ENCODE data around the gene GREB1. TPM values are rescaled to one million over a fixed set of nuclear protein-coding genes. Genes with fewer than 3 reads are reported as not detected.

Gene GREB1
- total and polyA plus RNA-seq, 2 experiments from 2014 or later = 12.0 to 35.0 TPM

- no peak for TF ChIP-seq REST (IDR thresholded peaks at IDR 0.05; ENCODE audit: unreplicated experiment)
- no peak for TF ChIP-seq CREB1 (CRISPR knock-in tag; IDR thresholded peaks at IDR 0.05; ENCODE audit: low read depth)
- no peak for TF ChIP-seq STAT1 (IDR thresholded peaks at IDR 0.05; ENCODE audit: unreplicated experiment)
Observed at GRCh38 chr2:11618708-11619062, 84.8 kb downstream of the GREB1 start (continued).

GRCh38 chr2:11621410-11621809 lies 87.6 kb downstream of the GREB1 start:
- H3K4me3 Mint-ChIP-seq = no peak overlapping the region
- H3K4me1 ChIP-seq (ENCODE audit: insufficient read depth) = no peaks in the 10 kb centered on the region
- H3K9me2 ChIP-seq (ENCODE audit: insufficient read depth) = no peaks in the 10 kb centered on the region
- H3K4me3 ChIP-seq = no peak overlapping the region
- H3K27ac ChIP-seq (ENCODE audit: low read depth) = no peak overlapping the region
- no peaks in the 10 kb centered on the region for H3K27me3 ChIP-seq (ENCODE audit: insufficient read depth)
- DNase-seq (ENCODE audit: low spot score) = no peak
- no peaks in the 10 kb centered on the region for H3K79me2 ChIP-seq (replicated peaks; ENCODE audit: insufficient read depth)
- H3K36me3 ChIP-seq (ENCODE audit: insufficient read depth) = peaks cover 14% of the 10 kb centered on the region; the same call in 1 of the 2 replicates
- H3F3A ChIP-seq (replicated peaks; ENCODE audit: low read depth) = no peaks in the 10 kb centered on the region
- H3K27ac Mint-ChIP-seq = no peak overlapping the region
- H3K4me2 ChIP-seq = no peak overlapping the region
- H3K9me3 Mint-ChIP-seq = peaks cover 2% of the 10 kb centered on the region; the same call in 2 of the 3 replicates
- H3K4me1 Mint-ChIP-seq = no peaks in the 10 kb centered on the region; the same call in 2 of the 3 replicates
- 0 out of 2 replicates have a peak, but pooled peaks cover 7% of the 10 kb centered on the region for H4K20me1 ChIP-seq (replicated peaks; ENCODE audit: insufficient read depth)
- peaks cover 52% of the 10 kb centered on the region for H3K36me3 Mint-ChIP-seq (ENCODE audit: low read depth)
- H2AFZ ChIP-seq = no peak overlapping the region
- H3K27me3 Mint-ChIP-seq (ENCODE audit: insufficient read depth, low read depth, poor library complexity) = peaks cover 9% of the 10 kb centered on the region
- no peak for ATAC-seq
- no peak for TF ChIP-seq EZH2 (IDR thresholded peaks at IDR 0.05; ENCODE audit: low read depth, unreplicated experiment)
- TF ChIP-seq NANOG (IDR thresholded peaks at IDR 0.05; ENCODE audit: borderline replicate concordance) = no peak
- TF ChIP-seq EZH2phosphoT487 (IDR thresholded peaks at IDR 0.05; ENCODE audit: unreplicated experiment) = no peak
- TF ChIP-seq ZNF462 (CRISPR knock-in tag; IDR thresholded peaks at IDR 0.05) = no peak
- TF ChIP-seq, protein P1, sequence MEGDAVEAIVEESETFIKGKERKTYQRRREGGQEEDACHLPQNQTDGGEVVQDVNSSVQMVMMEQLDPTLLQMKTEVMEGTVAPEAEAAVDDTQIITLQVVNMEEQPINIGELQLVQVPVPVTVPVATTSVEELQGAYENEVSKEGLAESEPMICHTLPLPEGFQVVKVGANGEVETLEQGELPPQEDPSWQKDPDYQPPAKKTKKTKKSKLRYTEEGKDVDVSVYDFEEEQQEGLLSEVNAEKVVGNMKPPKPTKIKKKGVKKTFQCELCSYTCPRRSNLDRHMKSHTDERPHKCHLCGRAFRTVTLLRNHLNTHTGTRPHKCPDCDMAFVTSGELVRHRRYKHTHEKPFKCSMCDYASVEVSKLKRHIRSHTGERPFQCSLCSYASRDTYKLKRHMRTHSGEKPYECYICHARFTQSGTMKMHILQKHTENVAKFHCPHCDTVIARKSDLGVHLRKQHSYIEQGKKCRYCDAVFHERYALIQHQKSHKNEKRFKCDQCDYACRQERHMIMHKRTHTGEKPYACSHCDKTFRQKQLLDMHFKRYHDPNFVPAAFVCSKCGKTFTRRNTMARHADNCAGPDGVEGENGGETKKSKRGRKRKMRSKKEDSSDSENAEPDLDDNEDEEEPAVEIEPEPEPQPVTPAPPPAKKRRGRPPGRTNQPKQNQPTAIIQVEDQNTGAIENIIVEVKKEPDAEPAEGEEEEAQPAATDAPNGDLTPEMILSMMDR (conservative IDR thresholded peaks at IDR 0.05; ENCODE audit: low read depth in 2 of 2) = no peak
- TF ChIP-seq ZNF114 (CRISPR knock-in tag; IDR thresholded peaks at IDR 0.05) = no peak
- no peak for TF ChIP-seq POLR2AphosphoS5 (IDR thresholded peaks at IDR 0.05; ENCODE audit: low read depth)
- TF ChIP-seq CREB1 (CRISPR knock-in tag; IDR thresholded peaks at IDR 0.05; ENCODE audit: low read depth) = no peak
- TF ChIP-seq STAT1 (IDR thresholded peaks at IDR 0.05; ENCODE audit: unreplicated experiment) = no peak
- no peak for TF ChIP-seq REST (IDR thresholded peaks at IDR 0.05; ENCODE audit: unreplicated experiment)
